H1 (cell line): ENCODE data around the gene MKRN1. TPM values are rescaled to one million over a fixed set of nuclear protein-coding genes. Genes with fewer than 3 reads are reported as not detected.
"Not testable (repeated sequence)": the region's sequence is repeated elsewhere in the genome, so short reads cannot be mapped to it uniquely, and the experiment has no call there.

Experiments used
- CTCF ChIA-PET: fragments of 300-600 bp; sonication (Branson Sonifier 250); formaldehyde crosslinking; loops from one replicate; lab custom pipeline; 2021; ENCODE audit not compliant: partially characterized antibody; lab: Charles Lee
- POLR2A ChIA-PET: fragments of 300-600 bp; sonication (Branson Sonifier 250); formaldehyde crosslinking; loops from one replicate; lab custom pipeline; 2021; ENCODE audit warnings: inconsistent platforms; ENCODE audit not compliant: partially characterized antibody; lab: Charles Lee
- DNase-seq, 2 experiments: peaks; one replicate each; pipeline versions ENCODE4 v3.0.0 to v3.0.0-alpha.2; 2010 to 2022; ENCODE audit warnings: low spot score in 2 of 2, low read depth in 1 of 2, mixed read lengths in 1 of 2
- FAIRE-seq: peaks from 2 replicates; lab custom pipeline; 2011; peaks lifted over from hg19 to GRCh38; lab: Jason Lieb, UNC
- H2AFZ ChIP-seq: 2 replicates; pipeline ENCODE4 v1.8.1; 2012; ENCODE audit warnings: low read length, inconsistent platforms
- H2AK5ac ChIP-seq: 2 replicates; pipeline ENCODE4 v1.6.1; 2013; ENCODE audit warnings: low read depth, low read length
- H2BK120ac ChIP-seq: replicated peaks from 2 replicates; pipeline ENCODE3; 2013; ENCODE audit warnings: low read depth, low read length, inconsistent platforms
- H2BK12ac ChIP-seq: 2 replicates; pipeline ENCODE4 v1.6.1; 2013; ENCODE audit warnings: low read depth, low read length
- H2BK15ac ChIP-seq: 2 replicates; pipeline ENCODE4 v1.6.1; 2013; ENCODE audit warnings: low read length
- H2BK20ac ChIP-seq: 2 replicates; pipeline ENCODE4 v1.6.1; 2013; ENCODE audit warnings: low read length
- H2BK5ac ChIP-seq: 2 replicates; pipeline ENCODE4 v1.6.1; 2013; ENCODE audit warnings: low read depth, low read length
- H3K14ac ChIP-seq: 2 replicates; pipeline ENCODE4 v1.6.1; 2013; ENCODE audit warnings: inconsistent platforms; ENCODE audit not compliant: insufficient read length
- H3K18ac ChIP-seq: 2 replicates; pipeline ENCODE4 v1.6.1; 2013; ENCODE audit warnings: low read length; ENCODE audit errors: extremely low read depth
- H3K23ac ChIP-seq: 2 replicates; pipeline ENCODE4 v1.6.1; 2013; ENCODE audit warnings: inconsistent platforms; ENCODE audit not compliant: insufficient read length
- H3K23me2 ChIP-seq: 2 replicates; pipeline ENCODE4 v1.6.1; 2013; ENCODE audit warnings: low read depth, low read length
- H3K27ac ChIP-seq: 2 replicates; pipeline ENCODE4 v1.6.1; 2011; ENCODE audit warnings: low read depth, low read length, inconsistent platforms
- H3K27me3 ChIP-seq, 4 experiments: replicated peaks in 1 of 4; 1 replicate in 1 of 4; 2 replicates in 3 of 4; pipeline versions ENCODE4 v1.6.1 to v1.8.1; 2011 to 2013; ENCODE audit warnings: low read length in 3 of 4, mild to moderate bottlenecking in 3 of 4, inconsistent platforms in 2 of 4, mixed read lengths in 2 of 4, moderate library complexity in 1 of 4; ENCODE audit not compliant: control insufficient read depth in 3 of 4, insufficient read depth in 3 of 4; ENCODE audit errors: extremely low read depth in 1 of 4
- H3K36me3 ChIP-seq, 4 experiments: 2 replicates each; pipeline versions ENCODE4 v1.6.1 to v1.8.1; 2011 to 2013; ENCODE audit warnings: mild to moderate bottlenecking in 4 of 4, low read length in 3 of 4, moderate library complexity in 2 of 4, control low read depth in 1 of 4, inconsistent platforms in 1 of 4; ENCODE audit not compliant: insufficient read depth in 4 of 4, control insufficient read depth in 2 of 4
- H3K4ac ChIP-seq: replicated peaks from 2 replicates; pipeline ENCODE3; 2013; ENCODE audit warnings: low read length, low read depth, mixed read lengths, inconsistent platforms; ENCODE audit not compliant: insufficient read length
- H3K4me1 ChIP-seq, 4 experiments: replicated peaks in 1 of 4; 1 replicate in 1 of 4; 2 replicates in 3 of 4; pipeline versions ENCODE4 v1.6.1 to v1.8.1; 2011 to 2013; ENCODE audit warnings: low read length in 3 of 4, inconsistent platforms in 2 of 4, mixed read lengths in 1 of 4; ENCODE audit not compliant: insufficient read depth in 4 of 4, control insufficient read depth in 3 of 4
- H3K4me2 ChIP-seq, 2 experiments: 2 replicates each; pipeline versions ENCODE4 v1.6.1 to v1.8.1; 2011 to 2013; ENCODE audit warnings: low read depth in 2 of 2, low read length in 2 of 2, control low read depth in 1 of 2, inconsistent platforms in 1 of 2, mild to moderate bottlenecking in 1 of 2; ENCODE audit not compliant: insufficient read depth in 1 of 2
- H3K4me3 ChIP-seq, 4 experiments: fragments of 200-600, 300-600 bp in 1 of 4; sonication (generic), shearing (Covaris generic), sonication (Bioruptor Twin) in 1 of 4; 2 replicates each; pipeline versions ENCODE4 v1.5.1 to v1.8.1; 2011 to 2016; ENCODE audit warnings: low read length in 4 of 4, low read depth in 3 of 4, control low read depth in 2 of 4, inconsistent platforms in 2 of 4, mild to moderate bottlenecking in 2 of 4, mixed read lengths in 1 of 4, moderate library complexity in 1 of 4; ENCODE audit not compliant: insufficient read depth in 2 of 4; ENCODE audit errors: extremely low read depth in 1 of 4
- H3K56ac ChIP-seq: replicated peaks from 2 replicates; pipeline ENCODE3; 2013; ENCODE audit warnings: low read depth, mild to moderate bottlenecking, mixed read lengths, low read length, inconsistent platforms; ENCODE audit not compliant: insufficient read length
- H3K79me1 ChIP-seq: 2 replicates; pipeline ENCODE4 v1.6.1; 2013; ENCODE audit warnings: low read depth, low read length, control low read depth
- H3K79me2 ChIP-seq, 2 experiments: 2 replicates each; pipeline versions ENCODE4 v1.6.1 to v1.8.1; 2012 to 2013; ENCODE audit warnings: low read length in 2 of 2, mild to moderate bottlenecking in 2 of 2, inconsistent platforms in 1 of 2; ENCODE audit not compliant: insufficient read depth in 2 of 2, control insufficient read depth in 1 of 2
- H3K9ac ChIP-seq, 4 experiments: replicated peaks in 1 of 4; 1 replicate in 1 of 4; 2 replicates in 3 of 4; pipeline versions ENCODE4 v1.6.1 to v1.8.1; 2011 to 2013; ENCODE audit warnings: low read depth in 3 of 4, low read length in 3 of 4, control low read depth in 2 of 4, mild to moderate bottlenecking in 2 of 4, moderate library complexity in 2 of 4, inconsistent platforms in 1 of 4; ENCODE audit errors: extremely low read depth in 1 of 4
- H3K9me3 ChIP-seq, 2 experiments: 2 replicates each; pipeline versions ENCODE4 v1.6.1 to v1.8.1; 2012 to 2013; ENCODE audit warnings: mild to moderate bottlenecking in 2 of 2, moderate library complexity in 2 of 2, control low read depth in 1 of 2, inconsistent platforms in 1 of 2, low read depth in 1 of 2, low read length in 1 of 2, mixed read lengths in 1 of 2; ENCODE audit not compliant: insufficient read depth in 2 of 2
- H4K20me1 ChIP-seq, 2 experiments: replicated peaks in 1 of 2; 2 replicates each; pipeline versions ENCODE3 to v1.8.1; 2011 to 2013; ENCODE audit warnings: inconsistent platforms in 2 of 2, low read length in 2 of 2, mild to moderate bottlenecking in 1 of 2; ENCODE audit not compliant: insufficient read depth in 2 of 2, control insufficient read depth in 1 of 2
- H4K5ac ChIP-seq: 2 replicates; pipeline ENCODE4 v1.6.1; 2013; ENCODE audit warnings: low read length, low read depth, mixed read lengths, inconsistent platforms; ENCODE audit not compliant: insufficient read length
- H4K8ac ChIP-seq: 2 replicates; pipeline ENCODE4 v1.8.0; 2013; ENCODE audit warnings: mild to moderate bottlenecking, moderate library complexity, low read length, inconsistent platforms; ENCODE audit not compliant: insufficient read depth; ENCODE audit errors: extremely low read depth
- H4K91ac ChIP-seq: replicated peaks from 2 replicates; pipeline ENCODE3; 2013; ENCODE audit warnings: low read length, mixed read lengths, inconsistent platforms; ENCODE audit not compliant: insufficient read length
- CTCF ChIP-seq, 3 experiments: IDR thresholded peaks; 1 replicate in 2 of 3; 2 replicates in 1 of 3; pipeline versions ENCODE4 v1.5.1 to v1.6.1; 2011; ENCODE audit warnings: low read length in 3 of 3, mild to moderate bottlenecking in 3 of 3, inconsistent platforms in 2 of 3, low read depth in 1 of 3, moderate library complexity in 1 of 3; ENCODE audit not compliant: insufficient read depth in 1 of 3; ENCODE audit errors: control extremely low read depth in 1 of 3
- KDM4A ChIP-seq: IDR thresholded peaks from one replicate; pipeline ENCODE4 v1.7.1; 2012; ENCODE audit warnings: low read depth, mild to moderate bottlenecking, moderate library complexity, low read length, inconsistent platforms; ENCODE audit not compliant: severe bottlenecking
- SAP30 ChIP-seq: fragments of 300-600 bp; sonication (generic); IDR thresholded peaks from 2 replicates; pipeline ENCODE4 v1.7.1; 2012; ENCODE audit warnings: low read length, moderate library complexity, mild to moderate bottlenecking, inconsistent platforms; ENCODE audit not compliant: insufficient read depth, insufficient replicate concordance
- SUZ12 ChIP-seq: fragments of 200-600 bp; sonication (generic); IDR thresholded peaks from 2 replicates; pipeline ENCODE4 v1.6.1; 2012; ENCODE audit warnings: mild to moderate bottlenecking, inconsistent platforms, low read length, moderate library complexity, mixed read lengths
- WGBS, 2 experiments: shearing (Covaris generic) in 1 of 2; methylation state at CpG; one replicate each; pipeline versions ENCODE4 v1.1.6 to v1.1.7; 2013 to 2015; ENCODE audit warnings: low lambda C conversion rate in 2 of 2, mixed read lengths in 2 of 2, inconsistent platforms in 1 of 2, low coverage in 1 of 2, missing lambda C conversion rate in 1 of 2; ENCODE audit not compliant: insufficient replicate concordance in 2 of 2, insufficient coverage in 1 of 2, insufficient read length in 1 of 2; ENCODE audit errors: extremely low coverage in 1 of 2, missing lambda C conversion rate in 1 of 2; 5-methylcytosine and 5-hydroxymethylcytosine counted together
- polyA plus RNA-seq, 7 experiments: library from polyadenylated mRNA; depleted of rRNA in 3 of 7; stranded (reverse) in 5 of 7; unstranded in 2 of 7; fragments of >200 nt in 5 of 7; fragments of 200-250 nt in 2 of 7; gene quantifications; 1 replicate in 5 of 7; 2 replicates in 1 of 7; 4 replicates in 1 of 7; pipeline versions ENCODE4 v1.2.1 to v1.2.3, GENCODE V29; 2011 to 2013; ENCODE audit warnings: missing spikeins in 2 of 7, mixed read lengths in 2 of 7
- total RNA-seq: library from RNA; stranded (reverse); fragmentation: NEBNext Ultra II Directional; extraction: Animal tissue kit (Norgen Biotek cat#: 25700); gene quantifications from 2 replicates; pipeline ENCODE4 v1.2.1, GENCODE V29; 2021

Gene MKRN1
- total and polyA plus RNA-seq, 2 of the 8 experiments (the other 6 are each of a cell fraction or from before 2014, with no cell fraction given) = 46.2 to 99.6 TPM

GRCh38 chr7:140416560-140416959 is 62.7 kb downstream of the MKRN1 start (continued):
- TF ChIP-seq SUZ12 = no peak
- no peak for TF ChIP-seq SAP30
- no peak for TF ChIP-seq CTCF (IDR thresholded peaks at IDR 0.05; ENCODE audit: control extremely low read depth in 1 of 3, insufficient read depth in 1 of 3, low read depth in 1 of 3, low read length in 3 of 3)
- TF ChIP-seq KDM4A = no peak

DNA sequence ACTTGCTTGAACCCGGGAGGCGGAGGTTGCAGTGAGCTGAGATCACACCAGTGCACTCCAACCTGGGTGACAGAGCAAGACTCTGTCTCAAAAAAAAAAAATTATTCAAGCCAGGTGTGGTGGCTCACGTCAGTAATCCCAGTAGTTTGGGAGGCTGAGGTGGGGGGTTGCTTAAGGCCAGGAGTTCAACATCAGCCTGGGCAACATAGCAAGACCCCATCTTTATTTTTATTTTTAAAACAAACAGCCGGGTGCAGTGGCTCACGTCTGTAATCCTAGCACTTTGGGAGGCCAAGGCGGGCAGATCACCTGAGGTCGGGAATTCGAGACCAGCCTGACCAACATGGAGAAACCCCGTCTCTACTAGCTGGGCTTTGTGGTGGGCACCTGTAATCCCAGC is 63.5 kb downstream of the MKRN1 start:
- H4K20me1 ChIP-seq, H2AK5ac ChIP-seq, H3K27ac ChIP-seq, H3K36me3 ChIP-seq, H4K8ac ChIP-seq, H2AFZ ChIP-seq, H3K23me2 ChIP-seq, H3K9ac ChIP-seq, H3K56ac ChIP-seq, H3K79me2 ChIP-seq, H4K91ac ChIP-seq, H3K23ac ChIP-seq, H3K14ac ChIP-seq, H3K9me3 ChIP-seq, H3K4me2 ChIP-seq, H3K4me3 ChIP-seq, H3K27me3 ChIP-seq, H3K4me1 ChIP-seq, DNase-seq, H2BK120ac ChIP-seq, H2BK20ac ChIP-seq, H3K18ac ChIP-seq, H3K4ac ChIP-seq, POLR2A ChIA-PET, FAIRE-seq, H4K5ac ChIP-seq, H2BK5ac ChIP-seq, H3K79me1 ChIP-seq, H2BK15ac ChIP-seq, H2BK12ac ChIP-seq: not testable (repeated sequence)
- CTCF ChIA-PET = interaction anchor here (1.2 to 1.3 kb wide), 4 partner anchors 12 to 36 kb away, joined by 3 to 5 read pairs (median 3); no protein-coding TSS in a partner anchor
- WGBS, 2 experiments = 91% methylated on average over 9 of the region's 9 CpGs; no CpG with 5 or more reads in 1 of the 2 experiments
